Activated naive CD8-positive, alpha-beta T cell treated with anti-CD3 and anti-CD28 coated beads, Interleukin-2, amount 50 U/mL, for 24 hours (primary cell): ENCODE data around the gene ACTR5.
"Not testable (repeated sequence)": the region's sequence is repeated elsewhere in the genome, so short reads cannot be mapped to it uniquely, and the experiment has no call there.

ENCODE experiments used
- ATAC-seq: fragments of 150-1000 bp; cut with Tn5 transposase; one replicate; pipeline ENCODE4 v1.10.0; 2021
- DNase-seq: peaks from one replicate; pipeline ENCODE4 v3.0.0; 2021
- H3K27ac Mint-ChIP-seq: one replicate; pipeline ENCODE4 v1.8.0; 2021; ENCODE audit warnings: mild to moderate bottlenecking, mixed read lengths
- H3K27me3 Mint-ChIP-seq: one replicate; pipeline ENCODE4 v1.8.0; 2021; ENCODE audit warnings: mixed read lengths
- H3K36me3 Mint-ChIP-seq: one replicate; pipeline ENCODE4 v1.8.0; 2021; ENCODE audit warnings: low read depth, mixed read lengths
- H3K4me1 Mint-ChIP-seq: one replicate; pipeline ENCODE4 v1.8.0; 2021; ENCODE audit warnings: mixed read lengths
- H3K4me3 Mint-ChIP-seq: one replicate; pipeline ENCODE4 v1.8.0; 2021; ENCODE audit warnings: mild to moderate bottlenecking, moderate library complexity, mixed read lengths
- H3K9me3 Mint-ChIP-seq: one replicate; pipeline ENCODE4 v1.8.0; 2021; ENCODE audit warnings: mixed read lengths

The ACTR5 gene

DNA sequence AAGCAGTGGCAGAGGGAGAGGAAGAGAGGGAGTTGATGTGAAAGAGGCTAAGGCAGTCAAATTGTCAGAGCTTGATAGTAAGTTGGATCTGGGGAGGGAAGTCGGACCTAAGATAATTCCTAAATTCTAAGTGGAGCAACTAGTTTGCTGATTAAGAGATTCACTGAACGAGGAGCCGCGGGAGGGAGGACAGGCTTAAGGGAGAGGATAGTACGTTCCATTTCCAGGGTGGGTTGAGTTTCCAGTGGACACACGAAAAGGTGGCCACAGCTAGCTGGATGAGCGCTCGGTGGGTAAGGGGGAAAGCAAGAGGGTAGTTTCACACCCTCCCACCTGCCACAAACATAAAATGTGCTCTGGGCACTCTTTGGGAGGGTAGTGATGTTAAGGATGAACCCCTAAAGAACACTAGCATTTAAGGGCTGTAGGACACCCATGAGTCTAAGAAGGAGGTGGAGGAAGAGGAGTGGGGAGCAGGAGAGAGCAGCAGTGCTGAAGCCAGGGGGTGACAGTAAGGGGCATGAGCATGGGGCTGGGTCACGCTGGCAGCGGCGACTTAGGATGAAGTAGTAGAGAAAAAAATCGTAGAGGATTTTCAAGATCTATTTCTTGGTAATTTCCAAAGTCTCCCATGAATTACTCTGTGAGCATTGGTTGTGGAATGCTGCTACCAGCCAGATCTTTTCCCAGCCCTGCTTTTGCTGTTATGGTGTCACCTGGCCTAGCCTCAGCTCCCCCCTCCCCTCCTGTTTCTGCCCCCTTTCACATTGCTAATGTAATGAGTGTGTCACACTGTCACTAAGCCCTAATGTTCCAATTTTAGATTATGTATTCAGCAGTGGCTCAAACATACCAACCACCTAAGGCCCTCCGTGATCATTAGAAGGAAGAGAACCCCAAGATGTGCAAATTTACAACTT, 21.4 kb downstream of the ACTR5 start:
- Mint-ChIP-seq H3K4me1 (peaks cover 13% of the 10 kb centered on the region), H3K27me3 (no peaks in the 10 kb centered on the region), H3K9me3 (peaks cover 10% of the 10 kb centered on the region), H3K36me3 (peaks cover 58% of the 10 kb centered on the region), H3K4me3 (no peak overlapping the region), H3K27ac (no peak overlapping the region)
- no peak for ATAC-seq
- DNase-seq: no peak

DNA sequence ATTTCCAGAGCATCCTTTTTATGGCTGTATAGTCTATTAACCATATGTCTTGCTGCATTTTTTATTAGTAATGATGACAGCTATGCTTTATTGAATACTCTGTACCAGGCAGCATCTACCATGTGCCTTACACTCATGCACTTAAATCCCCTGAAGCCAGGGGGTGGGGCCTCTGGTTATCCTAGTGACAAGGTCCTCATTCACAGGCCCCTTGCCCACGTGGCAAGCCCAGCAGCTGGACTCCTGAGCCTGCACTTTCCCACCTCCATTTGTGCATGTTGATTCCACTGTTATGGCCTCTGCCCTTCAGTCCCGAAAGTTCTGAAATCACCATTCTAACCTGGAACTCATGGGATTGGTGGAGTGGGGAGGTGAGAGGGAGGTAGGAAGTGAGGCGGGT, 22.3 kb downstream of the ACTR5 start:
- no peak overlapping the region for H3K27ac Mint-ChIP-seq
- H3K4me3 Mint-ChIP-seq: no peak overlapping the region

DNA sequence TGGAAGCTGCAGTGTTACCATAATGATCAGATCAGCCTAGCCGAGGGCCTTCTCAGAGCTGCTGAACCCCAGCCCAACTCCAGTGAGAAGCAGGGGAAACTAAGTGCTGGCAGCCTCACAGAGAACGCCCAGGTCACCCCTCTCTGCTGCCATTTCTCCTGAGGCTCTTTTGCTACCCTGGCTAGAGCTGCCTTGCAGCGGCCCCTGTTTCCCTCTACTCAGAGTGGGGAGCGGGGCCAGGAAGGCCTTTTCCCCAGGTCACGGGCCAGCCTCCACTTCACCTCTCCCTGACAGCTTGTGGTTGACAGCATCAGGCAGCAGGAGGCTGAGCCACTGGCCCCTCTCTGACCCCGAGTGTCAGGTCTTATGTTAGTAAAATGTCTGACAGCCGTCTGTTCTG, 22.7 kb downstream of the ACTR5 start:
- no peak overlapping the region for H3K4me3 Mint-ChIP-seq
- H3K27ac Mint-ChIP-seq: no peak overlapping the region
- no peaks in the 10 kb centered on the region for H3K27me3 Mint-ChIP-seq
- H3K36me3 Mint-ChIP-seq: peaks cover 53% of the 10 kb centered on the region
- no peak for DNase-seq
- peaks cover 6% of the 10 kb centered on the region for H3K4me1 Mint-ChIP-seq
- no peak for ATAC-seq
- peaks cover 10% of the 10 kb centered on the region for H3K9me3 Mint-ChIP-seq

More for the DNA sequence above, 22.3 kb downstream of the ACTR5 start:
- Mint-ChIP-seq H3K36me3 (peaks cover 55% of the 10 kb centered on the region), H3K4me1 (peaks cover 5% of the 10 kb centered on the region), H3K9me3 (peaks cover 10% of the 10 kb centered on the region), H3K27me3 (no peaks in the 10 kb centered on the region)
- DNase-seq: no peak
- ATAC-seq: no peak

DNA sequence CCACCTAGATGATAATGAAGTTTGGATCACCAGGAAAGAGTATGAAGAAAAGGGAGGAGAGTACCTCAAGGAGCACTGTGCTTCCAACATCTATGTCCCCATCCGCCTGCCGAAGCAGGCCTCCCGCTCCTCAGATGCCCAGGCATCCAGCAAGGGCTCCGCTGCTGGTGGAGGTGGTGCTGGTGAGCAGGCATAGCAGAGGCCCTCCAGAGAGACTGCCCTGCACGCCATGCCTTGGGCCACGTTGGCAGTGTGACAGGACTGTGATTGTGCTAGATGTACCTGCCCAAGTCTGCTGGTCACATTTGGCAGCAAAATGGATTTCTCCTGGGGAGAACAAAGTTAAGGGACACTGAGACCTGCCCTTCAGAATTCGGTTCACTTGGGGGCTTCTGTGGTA, 23.4 kb downstream of the ACTR5 start:
- Mint-ChIP-seq H3K4me3 (no peak overlapping the region), H3K27ac (no peak overlapping the region), H3K9me3 (peaks cover 10% of the 10 kb centered on the region), H3K36me3 (peaks cover 54% of the 10 kb centered on the region), H3K27me3 (no peaks in the 10 kb centered on the region), H3K4me1 (peaks cover 6% of the 10 kb centered on the region)
- no peak for DNase-seq
- no peak for ATAC-seq

DNA sequence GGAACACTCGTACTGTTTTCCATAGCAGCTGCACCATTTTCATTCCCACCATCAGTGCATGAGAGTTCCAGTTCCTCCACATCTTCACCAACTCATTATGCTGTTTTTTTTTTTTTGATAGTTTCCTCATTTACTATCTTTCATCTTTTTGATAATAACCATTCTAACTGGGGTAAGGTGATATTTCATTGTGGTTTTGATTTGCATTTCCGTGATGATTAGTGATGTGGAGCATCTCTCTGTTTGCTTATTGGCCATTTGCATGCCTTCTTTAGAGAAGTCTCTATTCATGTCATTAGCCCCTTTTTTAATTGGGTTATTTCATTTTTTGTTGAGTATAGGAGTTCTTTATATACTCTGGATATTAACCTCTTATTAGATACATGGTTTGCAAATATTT, 25.9 kb downstream of the ACTR5 start:
- H3K4me1 Mint-ChIP-seq: peaks cover 6% of the 10 kb centered on the region
- peaks cover 45% of the 10 kb centered on the region for H3K36me3 Mint-ChIP-seq
- H3K27me3 Mint-ChIP-seq: no peaks in the 10 kb centered on the region

DNA sequence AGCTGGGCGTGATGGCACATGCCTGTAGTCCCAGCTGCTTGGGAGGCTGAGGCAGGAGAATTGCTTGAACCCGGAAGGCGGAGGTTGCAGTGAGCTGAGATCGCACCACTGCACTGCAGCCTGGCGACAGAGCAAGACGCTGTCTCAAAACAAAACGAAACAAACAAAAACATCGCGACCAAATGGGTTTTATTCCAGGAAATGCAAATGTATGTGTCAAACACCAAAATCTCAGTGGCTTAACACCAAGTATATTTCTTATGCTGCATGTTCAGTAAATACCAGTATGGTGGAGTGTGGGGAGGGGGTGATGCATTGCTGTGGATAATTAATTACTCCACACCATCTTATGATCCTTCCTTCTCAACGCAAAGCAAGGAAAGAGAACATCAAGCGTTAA, 28.1 kb downstream of the ACTR5 start:
- Mint-ChIP-seq H3K9me3 (peaks cover 10% of the 10 kb centered on the region), H3K4me1 (peaks cover 14% of the 10 kb centered on the region), H3K27me3 (no peaks in the 10 kb centered on the region), H3K27ac (no peak overlapping the region), H3K4me3 (no peak overlapping the region), H3K36me3 (peaks cover 35% of the 10 kb centered on the region)
- ATAC-seq: no peak
- DNase-seq: no peak

More for the DNA sequence above, 25.9 kb downstream of the ACTR5 start:
- Mint-ChIP-seq H3K4me3 (no peak overlapping the region), H3K27ac (no peak overlapping the region), H3K9me3 (peaks cover 10% of the 10 kb centered on the region)
- no peak for ATAC-seq
- no peak for DNase-seq

DNA sequence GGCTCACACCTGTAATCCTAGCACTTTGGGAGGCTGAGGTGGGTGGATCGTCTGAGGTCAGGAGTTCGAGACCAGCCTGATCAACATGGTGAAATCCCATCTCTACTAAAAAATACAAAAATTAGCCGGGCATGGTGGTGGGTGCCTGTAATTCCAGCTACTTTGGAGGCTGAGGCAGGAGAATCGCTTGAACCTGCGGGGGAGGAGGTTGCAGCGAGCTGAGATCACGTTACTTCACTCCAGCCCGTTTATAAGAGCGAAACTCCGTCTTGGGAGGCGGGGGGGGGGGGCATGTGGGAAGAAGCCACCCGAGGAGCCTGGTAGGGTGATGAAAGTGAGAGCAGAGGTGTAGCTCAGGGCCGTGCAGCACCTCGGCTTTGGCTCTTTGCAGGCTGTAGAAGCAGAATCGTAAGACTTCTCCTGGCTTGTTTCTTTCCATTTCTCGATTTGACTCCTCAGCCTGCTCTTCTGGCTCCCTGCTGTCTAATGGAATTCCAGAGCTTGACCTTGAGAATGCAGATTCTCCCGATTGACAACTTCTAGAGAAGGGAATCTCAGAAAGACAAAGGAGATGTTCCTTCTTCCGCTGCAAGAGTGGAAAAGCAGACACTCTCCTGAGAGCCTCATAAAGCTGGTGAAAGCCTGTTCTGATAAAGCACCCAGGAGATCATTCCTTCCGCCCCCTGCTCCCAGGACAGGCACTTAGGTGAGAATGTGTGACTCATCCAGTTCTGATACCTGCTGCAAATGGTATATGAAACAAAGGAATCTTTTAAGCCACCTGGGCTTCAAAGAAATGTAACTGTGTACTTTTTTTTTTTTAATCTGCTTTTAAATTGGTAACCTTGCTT, 31.2 kb downstream of the ACTR5 start:
- Mint-ChIP-seq H3K9me3 (no peaks in the 10 kb centered on the region), H3K36me3 (peaks cover 8% of the 10 kb centered on the region), H3K4me1 (peaks cover 11% of the 10 kb centered on the region), H3K27ac (no peak overlapping the region), H3K27me3 (no peaks in the 10 kb centered on the region), H3K4me3 (no peak overlapping the region)
- ATAC-seq: no peak
- no peak for DNase-seq

DNA sequence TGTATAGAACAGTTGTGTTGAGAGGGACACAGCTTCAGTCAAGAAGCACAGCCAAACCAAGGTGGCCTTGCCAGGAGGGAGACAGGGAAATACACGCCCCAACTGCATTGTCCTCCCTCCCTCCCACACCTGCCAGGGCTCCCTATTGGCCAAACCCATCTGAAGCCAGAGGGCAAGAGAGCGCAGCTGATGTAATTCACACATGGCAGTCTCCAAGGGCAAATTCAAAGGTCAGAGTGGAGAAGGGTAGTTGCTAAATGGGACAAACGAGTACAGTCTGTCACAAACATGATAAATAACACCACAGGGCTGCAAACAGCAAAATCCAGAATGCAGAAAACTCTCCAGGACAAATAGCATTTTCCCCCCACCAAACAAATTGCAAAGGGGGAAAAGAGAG, 34.0 kb downstream of the ACTR5 start:
- Mint-ChIP-seq H3K27ac (no peak overlapping the region), H3K36me3 (no peaks in the 10 kb centered on the region), H3K4me1 (peaks cover 9% of the 10 kb centered on the region), H3K4me3 (no peak overlapping the region), H3K9me3 (no peaks in the 10 kb centered on the region), H3K27me3 (no peaks in the 10 kb centered on the region)
- ATAC-seq (no peak), DNase-seq (no peak)

DNA sequence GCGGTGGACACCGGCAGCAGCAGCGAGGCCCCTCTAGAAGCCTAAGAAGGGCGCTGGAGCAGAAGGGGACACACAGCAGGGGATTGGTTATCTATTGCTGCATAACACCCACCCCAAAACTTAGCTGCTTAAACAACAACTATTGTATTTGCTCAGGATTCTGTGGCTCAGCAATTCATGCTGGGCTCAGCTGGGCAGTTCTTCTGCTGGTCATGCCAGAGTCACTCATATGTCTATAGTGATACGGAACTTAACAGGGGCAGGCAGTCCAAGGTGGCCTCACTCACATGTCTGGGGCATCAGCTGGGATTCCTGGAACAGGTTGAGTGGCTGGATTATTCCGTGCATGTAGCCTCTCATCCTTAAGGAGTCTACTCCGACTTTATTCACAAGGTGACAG, 39.6 kb downstream of the ACTR5 start:
- Mint-ChIP-seq H3K27me3 (no peaks in the 10 kb centered on the region), H3K4me1 (peaks cover 14% of the 10 kb centered on the region), H3K9me3 (no peaks in the 10 kb centered on the region), H3K4me3 (no peak overlapping the region), H3K36me3 (no peaks in the 10 kb centered on the region), H3K27ac (no peak overlapping the region)
- DNase-seq (no peak), ATAC-seq (no peak)

DNA sequence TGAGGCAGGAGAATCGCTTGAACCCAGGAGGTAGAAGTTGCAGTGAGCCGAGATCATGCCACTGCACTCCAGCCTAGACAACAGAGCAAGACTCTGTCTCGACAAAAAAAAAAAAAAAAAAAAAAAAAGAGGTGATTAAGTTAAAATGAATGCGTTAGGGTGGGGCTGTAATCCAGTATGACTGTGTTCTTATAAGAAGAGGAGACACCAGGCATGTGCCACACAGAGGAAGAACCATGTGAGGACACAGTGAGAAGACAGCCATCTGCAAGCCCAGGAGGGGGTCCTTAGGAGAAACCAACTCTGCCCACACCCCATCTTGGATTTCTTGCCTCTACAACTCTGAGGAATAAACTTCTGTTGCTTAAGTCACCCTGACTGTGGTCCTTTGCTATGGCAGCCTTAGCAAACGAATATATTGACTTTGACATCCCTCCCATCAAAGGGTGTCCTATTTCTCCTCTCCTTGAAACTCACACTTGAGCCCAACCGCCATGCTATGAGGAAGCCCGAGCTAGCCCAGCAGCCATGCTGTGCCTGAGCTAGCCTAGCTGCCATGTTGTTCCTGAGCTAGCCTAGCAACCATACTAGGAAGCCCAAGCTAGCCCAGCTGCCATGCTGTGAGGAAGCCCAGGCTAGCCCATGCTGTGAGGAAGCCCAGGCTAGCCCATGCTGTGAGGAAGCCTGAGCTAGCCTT, 41.4 kb downstream of the ACTR5 start:
- Mint-ChIP-seq H3K4me3 (no peak overlapping the region), H3K27ac (no peak overlapping the region), H3K4me1 (peaks cover 17% of the 10 kb centered on the region), H3K9me3 (no peaks in the 10 kb centered on the region), H3K36me3 (no peaks in the 10 kb centered on the region), H3K27me3 (no peaks in the 10 kb centered on the region)
- no peak for ATAC-seq
- no peak for DNase-seq

DNA sequence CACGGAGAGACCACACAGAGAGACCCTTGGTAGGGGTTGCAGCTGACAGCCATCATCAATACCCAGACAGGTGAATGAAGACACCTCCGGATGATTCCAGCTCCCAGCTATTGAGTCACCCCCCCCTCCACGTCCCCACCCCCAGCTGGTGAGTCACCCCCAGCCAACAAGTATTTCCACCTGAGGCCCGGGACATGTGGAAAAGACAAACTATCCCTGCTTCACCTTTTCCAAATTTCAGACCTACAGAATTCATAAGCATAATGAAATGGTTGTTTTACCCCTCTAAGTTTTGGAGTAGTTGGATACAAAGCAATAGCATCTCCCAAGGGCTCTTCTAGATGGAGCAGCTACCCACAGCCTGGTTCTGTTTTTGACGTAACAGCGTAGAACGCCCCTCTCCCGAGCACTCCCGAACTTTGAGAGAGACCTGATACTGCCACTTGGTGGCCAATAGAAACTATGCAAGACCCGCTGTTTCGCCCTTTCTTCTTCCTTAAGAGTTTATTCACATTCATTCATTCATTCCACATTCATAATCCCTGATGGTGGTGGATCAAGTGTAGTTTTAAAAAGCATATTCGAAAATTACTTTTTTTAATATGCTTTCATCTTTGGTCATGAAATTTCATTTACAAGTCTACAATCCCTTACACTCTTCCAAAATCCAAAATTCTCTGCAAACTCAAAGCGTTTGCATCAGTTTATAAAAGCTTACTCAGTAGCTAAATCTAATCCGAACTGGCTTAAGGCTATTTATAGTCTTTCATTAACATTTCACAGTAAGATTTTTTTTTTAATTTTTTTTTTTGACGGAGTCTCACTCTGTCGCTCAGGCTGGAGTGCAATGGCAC, 42.2 kb downstream of the ACTR5 start:
- Mint-ChIP-seq H3K36me3 (no peaks in the 10 kb centered on the region), H3K4me1 (peaks cover 17% of the 10 kb centered on the region), H3K27me3 (no peaks in the 10 kb centered on the region), H3K9me3 (no peaks in the 10 kb centered on the region), H3K4me3 (no peak overlapping the region), H3K27ac (no peak overlapping the region)
- ATAC-seq: no peak
- no peak for DNase-seq

DNA sequence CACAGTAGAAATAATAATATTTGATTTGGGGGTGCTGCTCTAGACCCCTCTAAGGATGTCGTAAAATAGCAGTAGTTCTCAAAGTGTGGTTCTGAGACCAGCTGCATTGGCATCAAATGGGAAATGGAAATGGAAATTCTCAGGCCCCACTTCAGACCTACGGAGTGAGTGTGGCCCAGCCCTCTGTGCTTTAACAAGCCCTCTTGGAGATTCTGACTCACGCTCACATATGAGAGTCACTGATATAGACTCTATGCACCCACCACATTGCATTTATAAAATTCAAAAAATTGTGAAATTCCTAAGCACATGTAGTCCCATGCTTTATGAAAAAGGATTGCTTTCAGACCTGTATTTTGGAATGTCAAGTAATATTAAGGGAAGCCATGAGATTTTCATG, 43.0 kb downstream of the ACTR5 start:
- peak overlapping the region; percentile 59 for H3K27ac Mint-ChIP-seq
- ATAC-seq: peak; percentile 91

DNA sequence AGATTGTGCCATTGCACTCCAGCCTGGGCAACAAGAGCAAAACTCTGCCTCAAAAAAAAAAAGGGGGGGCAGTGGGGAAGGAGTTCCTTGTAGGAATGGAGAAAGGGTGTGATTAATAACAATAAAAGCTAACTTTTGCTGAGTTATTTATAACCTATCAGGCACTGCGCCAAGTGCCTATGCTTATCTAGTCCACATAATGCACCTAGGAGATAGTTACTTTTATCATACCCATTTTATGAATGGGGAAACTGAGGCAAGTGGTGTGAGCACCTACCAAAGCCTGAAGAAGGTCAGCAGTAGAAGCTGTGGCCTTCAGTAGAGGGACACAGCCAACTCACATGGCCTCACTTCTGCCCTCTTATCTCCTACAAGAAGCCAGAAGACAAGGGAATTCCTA, 43.7 kb downstream of the ACTR5 start:
- DNase-seq (no peak), ATAC-seq (no peak)
- Mint-ChIP-seq H3K4me1 (peaks cover 17% of the 10 kb centered on the region), H3K27ac (no peak overlapping the region), H3K9me3 (no peaks in the 10 kb centered on the region), H3K4me3 (no peak overlapping the region), H3K27me3 (no peaks in the 10 kb centered on the region), H3K36me3 (no peaks in the 10 kb centered on the region)

More for the DNA sequence above, 43.0 kb downstream of the ACTR5 start:
- H3K36me3 Mint-ChIP-seq: no peaks in the 10 kb centered on the region
- H3K4me1 Mint-ChIP-seq: peaks cover 17% of the 10 kb centered on the region
- H3K9me3 Mint-ChIP-seq: no peaks in the 10 kb centered on the region
- no peak for DNase-seq
- H3K4me3 Mint-ChIP-seq: no peak overlapping the region
- no peaks in the 10 kb centered on the region for H3K27me3 Mint-ChIP-seq

DNA sequence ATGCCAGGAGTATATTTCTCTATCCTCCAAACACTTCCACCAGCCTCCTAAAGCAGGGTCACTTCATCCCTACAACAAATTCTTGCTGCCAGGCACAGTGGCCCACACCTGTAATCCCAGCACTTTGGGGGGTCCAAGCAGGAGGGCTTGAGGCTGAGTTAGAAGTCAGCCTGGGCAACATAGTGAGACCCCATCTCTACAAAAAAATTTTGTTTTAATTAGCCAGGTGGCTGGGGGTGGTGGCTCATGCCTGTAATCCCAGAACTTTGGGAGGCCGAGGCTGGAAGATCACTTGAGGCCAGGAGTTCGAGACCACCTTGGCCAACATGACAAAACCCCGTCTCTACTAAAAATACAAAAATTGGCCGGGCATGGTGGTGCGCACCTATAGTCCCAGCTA, 45.8 kb downstream of the ACTR5 start:
- peaks cover 26% of the 10 kb centered on the region for H3K4me1 Mint-ChIP-seq
- not testable (repeated sequence) for H3K27ac Mint-ChIP-seq, H3K27me3 Mint-ChIP-seq, H3K36me3 Mint-ChIP-seq, ATAC-seq, DNase-seq, H3K9me3 Mint-ChIP-seq, H3K4me3 Mint-ChIP-seq
